CD4-positive, alpha-beta T cell treated with Interleukin-17A for 1 hour (primary cell): Measurements from ENCODE around the gene LRRIQ4.

Source experiments
- DNase-seq: peaks from one replicate; pipeline ENCODE4 v3.0.0-alpha.2; 2020

LRRIQ4 gene

GRCh38 chr3:169811631-169812331 lies 889 bp upstream of the LRRIQ4 start:
- DNase-seq, result peak; percentile 18

- DNase-seq, result no peak
Measured at GRCh38 chr3:169813278-169813677, 608 bp downstream of the LRRIQ4 start.

GRCh38 chr3:169813757-169814517 lies 1.3 kb downstream of the LRRIQ4 start:
- DNase-seq, result peak; percentile 83

GRCh38 chr3:169815590-169816150 lies 3.0 kb downstream of the LRRIQ4 start:
- DNase-seq, result no peak

GRCh38 chr3:169818316-169818715 lies 5.6 kb downstream of the LRRIQ4 start:
- no peak for DNase-seq

GRCh38 chr3:169822091-169822490 lies 9.4 kb downstream of the LRRIQ4 start:
- DNase-seq, result no peak

GRCh38 chr3:169822540-169822939 lies 9.9 kb downstream of the LRRIQ4 start:
- DNase-seq, result no peak

GRCh38 chr3:169822983-169823382 lies 10.3 kb downstream of the LRRIQ4 start:
- DNase-seq, result no peak

- no peak for DNase-seq
Measured at GRCh38 chr3:169825316-169825715, 12.6 kb downstream of the LRRIQ4 start.

- DNase-seq, result no peak
Measured at GRCh38 chr3:169827712-169828111, 15.0 kb downstream of the LRRIQ4 start.

GRCh38 chr3:169835533-169835932 lies 22.9 kb downstream of the LRRIQ4 start:
- DNase-seq, result no peak

GRCh38 chr3:169836078-169836941 lies 23.6 kb downstream of the LRRIQ4 start:
- DNase-seq, result no peak

GRCh38 chr3:169836942-169837275 lies 24.2 kb downstream of the LRRIQ4 start:
- no peak for DNase-seq

- DNase-seq, result no peak
Measured at GRCh38 chr3:169838511-169839030, 25.9 kb downstream of the LRRIQ4 start.

- no peak for DNase-seq
Measured at GRCh38 chr3:169841171-169841570, 28.5 kb downstream of the LRRIQ4 start.

- no peak for DNase-seq
Measured at GRCh38 chr3:169842960-169843359, 30.3 kb downstream of the LRRIQ4 start.

- no peak for DNase-seq
Measured at GRCh38 chr3:169846458-169847193, 34.0 kb downstream of the LRRIQ4 start.

GRCh38 chr3:169847896-169848295 lies 35.2 kb downstream of the LRRIQ4 start:
- DNase-seq, result no peak

- no peak for DNase-seq
Measured at GRCh38 chr3:169848741-169849140, 36.1 kb downstream of the LRRIQ4 start.

GRCh38 chr3:169850618-169851017 lies 37.9 kb downstream of the LRRIQ4 start:
- no peak for DNase-seq

GRCh38 chr3:169855514-169855913 lies 42.8 kb downstream of the LRRIQ4 start:
- DNase-seq, result no peak

- DNase-seq, result no peak
Measured at GRCh38 chr3:169857811-169858210, 45.1 kb downstream of the LRRIQ4 start.
